SU-DHL-6 (cell line): ENCODE measurements around the gene ACAD11.

Experiments
- EZH2phosphoT487 ChIP-seq: fragments of 200-600 bp; sonication (generic), shearing (Covaris generic); conservative IDR thresholded peaks from 2 replicates; pipeline ENCODE4 v1.6.1; 2018; ENCODE audit warnings: mild to moderate bottlenecking, antibody characterized with exemption, low read length, moderate library complexity, mixed read lengths
- TF ChIP-seq, protein P1 (sequence below): fragments of 200-600 bp; sonication (generic); IDR thresholded peaks from one replicate; pipeline ENCODE4 v1.5.1; 2017; ENCODE audit warnings: antibody characterized with exemption, mild to moderate bottlenecking, low read length, moderate library complexity; ENCODE audit not compliant: insufficient read depth, poor library complexity, severe bottlenecking

DNA sequence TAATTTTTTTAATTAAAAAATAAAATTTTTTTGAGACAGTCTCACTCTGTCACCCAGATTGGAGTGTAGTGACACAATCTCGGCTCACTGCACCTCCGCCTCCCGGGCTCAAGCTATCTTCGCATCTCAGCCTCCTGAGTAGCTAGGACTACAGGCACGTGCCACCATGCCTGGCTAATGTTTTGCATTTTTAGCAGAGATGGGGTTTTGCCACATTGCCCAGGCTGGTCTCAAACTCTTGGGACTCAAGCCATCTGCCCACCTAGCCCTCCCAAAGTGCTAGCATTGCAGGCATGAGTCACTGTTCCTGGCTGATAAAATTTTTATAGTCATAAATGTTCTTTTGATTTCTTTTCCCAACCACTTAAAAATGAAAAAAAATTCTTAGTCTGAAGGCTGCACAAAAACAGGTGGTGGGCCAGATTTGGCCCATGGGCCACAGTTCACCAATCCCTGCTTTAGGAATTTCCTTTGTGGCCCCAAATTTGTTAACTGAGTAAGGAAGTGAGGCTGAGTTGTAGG, 9.7 kb upstream of the ACAD11 start:
- TF ChIP-seq, protein P1, sequence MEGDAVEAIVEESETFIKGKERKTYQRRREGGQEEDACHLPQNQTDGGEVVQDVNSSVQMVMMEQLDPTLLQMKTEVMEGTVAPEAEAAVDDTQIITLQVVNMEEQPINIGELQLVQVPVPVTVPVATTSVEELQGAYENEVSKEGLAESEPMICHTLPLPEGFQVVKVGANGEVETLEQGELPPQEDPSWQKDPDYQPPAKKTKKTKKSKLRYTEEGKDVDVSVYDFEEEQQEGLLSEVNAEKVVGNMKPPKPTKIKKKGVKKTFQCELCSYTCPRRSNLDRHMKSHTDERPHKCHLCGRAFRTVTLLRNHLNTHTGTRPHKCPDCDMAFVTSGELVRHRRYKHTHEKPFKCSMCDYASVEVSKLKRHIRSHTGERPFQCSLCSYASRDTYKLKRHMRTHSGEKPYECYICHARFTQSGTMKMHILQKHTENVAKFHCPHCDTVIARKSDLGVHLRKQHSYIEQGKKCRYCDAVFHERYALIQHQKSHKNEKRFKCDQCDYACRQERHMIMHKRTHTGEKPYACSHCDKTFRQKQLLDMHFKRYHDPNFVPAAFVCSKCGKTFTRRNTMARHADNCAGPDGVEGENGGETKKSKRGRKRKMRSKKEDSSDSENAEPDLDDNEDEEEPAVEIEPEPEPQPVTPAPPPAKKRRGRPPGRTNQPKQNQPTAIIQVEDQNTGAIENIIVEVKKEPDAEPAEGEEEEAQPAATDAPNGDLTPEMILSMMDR, result no peak
- no peak for TF ChIP-seq EZH2phosphoT487
